HepG2 (cell line): ENCODE measurements around the gene STK11. TPM values are rescaled to one million over a fixed set of nuclear protein-coding genes. Genes with fewer than 3 reads are reported as not detected.
A peak's percentile ranks its signal among the peaks of the same experiment; 100 is the strongest.

Experiments used
- ARID2 ChIP-seq: sonication (generic); formaldehyde crosslinking; IDR thresholded peaks from 2 replicates; pipeline ENCODE4 v1.8.1; 2022; ENCODE audit warnings: mild to moderate bottlenecking, missing genetic modification reagents, borderline replicate concordance
- FOXC1 ChIP-seq: sonication (generic); formaldehyde crosslinking; IDR thresholded peaks from 2 replicates; pipeline ENCODE4 v1.8.0; 2022; ENCODE audit warnings: mild to moderate bottlenecking, missing genetic modification reagents, borderline replicate concordance
- GATAD1 ChIP-seq: IDR thresholded peaks from 2 replicates; pipeline ENCODE4 v1.6.1; 2016; ENCODE audit warnings: missing genetic modification reagents, missing compliant biosample characterization
- NFRKB ChIP-seq: fragments of 450-650 bp; IDR thresholded peaks from 2 replicates; pipeline ENCODE4 v1.6.1; 2017
- NRL ChIP-seq: sonication (generic); formaldehyde crosslinking; IDR thresholded peaks from 2 replicates; pipeline ENCODE4 v1.5.0; 2020; ENCODE audit warnings: missing genetic modification reagents, mild to moderate bottlenecking, moderate library complexity, borderline replicate concordance
- PAF1 ChIP-seq: IDR thresholded peaks from 2 replicates; pipeline ENCODE4 v1.6.1; 2016; ENCODE audit warnings: missing genetic modification reagents, missing compliant biosample characterization
- RFXAP ChIP-seq: sonication (generic); formaldehyde crosslinking; IDR thresholded peaks from 2 replicates; pipeline ENCODE4 v1.4.0; 2020; ENCODE audit warnings: missing genetic modification reagents, borderline replicate concordance
- SMYD3 ChIP-seq: sonication (generic); formaldehyde crosslinking; IDR thresholded peaks from 2 replicates; pipeline ENCODE4 v1.8.1; 2023; ENCODE audit warnings: mild to moderate bottlenecking, missing genetic modification reagents
- ZFP1 ChIP-seq: IDR thresholded peaks from 2 replicates; pipeline ENCODE4 v1.6.1; 2016
- ZNF12 ChIP-seq: sonication (generic); formaldehyde crosslinking; IDR thresholded peaks from 2 replicates; pipeline ENCODE4 v1.5.0; 2020; ENCODE audit warnings: missing genetic modification reagents
- ZNF224 ChIP-seq: sonication (generic); formaldehyde crosslinking; IDR thresholded peaks from 2 replicates; pipeline ENCODE4 v1.5.0; 2020; ENCODE audit warnings: mild to moderate bottlenecking, missing genetic modification reagents
- ZNF766 ChIP-seq: sonication (generic); formaldehyde crosslinking; IDR thresholded peaks from 2 replicates; pipeline ENCODE4 v1.5.0; 2020; ENCODE audit warnings: missing genetic modification reagents, borderline replicate concordance
- polyA plus RNA-seq, 8 experiments: library from polyadenylated mRNA; depleted of rRNA in 3 of 8; stranded (reverse) in 7 of 8; unstranded in 1 of 8; fragments of >200 nt; fragmentation: Illumina TruSeq in 4 of 8; extraction: Trizol in 4 of 8; gene quantifications; 2 replicates each; pipeline versions ENCODE4 v1.2.1 to v1.2.3, GENCODE V29; 2011 to 2016; ENCODE audit warnings: low read depth in 4 of 8, missing spikeins in 1 of 8, mixed read lengths in 1 of 8; ENCODE audit not compliant: insufficient read depth in 1 of 8
- total RNA-seq, 5 experiments: library from RNA; depleted of rRNA; stranded (reverse); fragments of >200 nt; fragmentation: Illumina TruSeq; extraction: Trizol; gene quantifications; 2 replicates each; pipeline ENCODE4 v1.2.3, GENCODE V29; 2016; ENCODE audit warnings: low read depth in 1 of 5
- TF ChIP-seq, protein P1 (sequence below): IDR thresholded peaks from 2 replicates; pipeline ENCODE4 v1.4.0; 2020; ENCODE audit warnings: mild to moderate bottlenecking, missing genetic modification reagents
- TF ChIP-seq, protein P2 (sequence below): IDR thresholded peaks from 2 replicates; pipeline ENCODE4 v1.6.1; 2016; ENCODE audit warnings: low read depth
- TF ChIP-seq, protein P3 (sequence below): IDR thresholded peaks from 2 replicates; pipeline ENCODE4 v1.6.1; 2016
- TF ChIP-seq, protein P4 (sequence below): sonication (generic); formaldehyde crosslinking; conservative IDR thresholded peaks from 2 replicates; pipeline ENCODE4 v1.4.0; 2020; ENCODE audit warnings: missing genetic modification reagents
- TF ChIP-seq, protein P5 (sequence below): sonication (generic); formaldehyde crosslinking; IDR thresholded peaks from 2 replicates; pipeline ENCODE4 v1.5.0; 2020; ENCODE audit warnings: mild to moderate bottlenecking, missing genetic modification reagents
- TF ChIP-seq, protein P6 (sequence below): sonication (generic); formaldehyde crosslinking; IDR thresholded peaks from 2 replicates; pipeline ENCODE4 v1.4.0; 2020; ENCODE audit warnings: mild to moderate bottlenecking, missing genetic modification reagents

Gene STK11
- total and polyA plus RNA-seq, 2 of the 13 experiments (the other 11 are each of a cell fraction or from before 2014, with no cell fraction given) = 27.5 to 43.6 TPM

DNA sequence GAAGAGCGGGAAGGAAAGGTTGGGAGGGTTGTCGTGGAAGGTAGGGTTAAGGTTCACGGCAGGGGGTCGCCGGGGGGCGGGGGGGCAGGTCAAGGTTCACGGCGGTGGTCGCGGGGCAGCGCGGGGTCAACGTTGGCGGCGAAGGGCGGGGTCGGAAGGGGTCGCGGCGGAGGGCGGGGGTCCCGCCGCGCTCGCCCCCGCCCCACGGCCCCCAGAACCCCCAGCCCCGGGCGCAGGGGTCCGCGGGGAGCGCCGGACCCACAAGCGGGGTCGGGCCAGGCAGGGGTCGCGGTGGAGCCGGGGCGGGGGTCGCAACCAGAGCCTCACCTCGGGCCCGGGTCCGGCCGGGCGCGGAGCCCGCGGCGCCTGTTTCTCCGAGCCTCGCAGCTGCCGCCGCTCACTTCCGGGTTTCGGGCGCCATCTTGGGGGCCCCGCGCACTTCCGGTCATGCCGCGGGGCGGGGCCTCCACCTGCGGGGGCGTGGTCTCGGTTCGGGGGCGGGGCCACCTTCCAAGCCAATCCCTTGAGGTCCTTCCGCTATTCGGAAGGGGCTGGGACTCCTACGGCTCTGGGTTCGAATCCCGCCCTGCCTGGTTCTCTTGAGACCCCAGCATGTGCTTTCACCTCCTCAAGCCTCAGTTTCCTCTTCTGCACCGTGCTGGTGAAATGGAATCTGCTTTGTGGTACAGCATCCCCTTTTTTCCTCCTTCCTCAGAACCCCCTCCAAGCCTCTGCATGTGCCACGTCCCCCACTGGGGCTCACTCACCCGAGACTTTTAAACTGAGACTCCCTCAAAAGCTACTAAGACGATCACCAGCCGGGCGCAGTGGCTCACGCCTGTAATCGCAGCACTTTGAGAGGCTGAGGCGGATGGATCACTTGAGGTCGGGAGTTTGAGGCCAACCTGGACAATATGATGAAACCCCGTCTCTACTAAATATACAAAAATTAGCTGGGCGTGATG, 31.5 kb upstream of the STK11 start, which contains the start of gene SBNO2 (continued):
- TF ChIP-seq, protein P1, sequence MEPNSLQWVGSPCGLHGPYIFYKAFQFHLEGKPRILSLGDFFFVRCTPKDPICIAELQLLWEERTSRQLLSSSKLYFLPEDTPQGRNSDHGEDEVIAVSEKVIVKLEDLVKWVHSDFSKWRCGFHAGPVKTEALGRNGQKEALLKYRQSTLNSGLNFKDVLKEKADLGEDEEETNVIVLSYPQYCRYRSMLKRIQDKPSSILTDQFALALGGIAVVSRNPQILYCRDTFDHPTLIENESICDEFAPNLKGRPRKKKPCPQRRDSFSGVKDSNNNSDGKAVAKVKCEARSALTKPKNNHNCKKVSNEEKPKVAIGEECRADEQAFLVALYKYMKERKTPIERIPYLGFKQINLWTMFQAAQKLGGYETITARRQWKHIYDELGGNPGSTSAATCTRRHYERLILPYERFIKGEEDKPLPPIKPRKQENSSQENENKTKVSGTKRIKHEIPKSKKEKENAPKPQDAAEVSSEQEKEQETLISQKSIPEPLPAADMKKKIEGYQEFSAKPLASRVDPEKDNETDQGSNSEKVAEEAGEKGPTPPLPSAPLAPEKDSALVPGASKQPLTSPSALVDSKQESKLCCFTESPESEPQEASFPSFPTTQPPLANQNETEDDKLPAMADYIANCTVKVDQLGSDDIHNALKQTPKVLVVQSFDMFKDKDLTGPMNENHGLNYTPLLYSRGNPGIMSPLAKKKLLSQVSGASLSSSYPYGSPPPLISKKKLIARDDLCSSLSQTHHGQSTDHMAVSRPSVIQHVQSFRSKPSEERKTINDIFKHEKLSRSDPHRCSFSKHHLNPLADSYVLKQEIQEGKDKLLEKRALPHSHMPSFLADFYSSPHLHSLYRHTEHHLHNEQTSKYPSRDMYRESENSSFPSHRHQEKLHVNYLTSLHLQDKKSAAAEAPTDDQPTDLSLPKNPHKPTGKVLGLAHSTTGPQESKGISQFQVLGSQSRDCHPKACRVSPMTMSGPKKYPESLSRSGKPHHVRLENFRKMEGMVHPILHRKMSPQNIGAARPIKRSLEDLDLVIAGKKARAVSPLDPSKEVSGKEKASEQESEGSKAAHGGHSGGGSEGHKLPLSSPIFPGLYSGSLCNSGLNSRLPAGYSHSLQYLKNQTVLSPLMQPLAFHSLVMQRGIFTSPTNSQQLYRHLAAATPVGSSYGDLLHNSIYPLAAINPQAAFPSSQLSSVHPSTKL (CRISPR knock-in tag) = 0 out of 2 replicates have a peak, but pooled peaks have one; percentile 6
- TF ChIP-seq ZNF224 (CRISPR knock-in tag) (no peak), GATAD1 (CRISPR knock-in tag) (peak; percentile 69), NFRKB (no peak), ZNF766 (0 out of 2 replicates have a peak, but pooled peaks have one; percentile 29), ARID2 (no peak), RFXAP (CRISPR knock-in tag) (no peak), ZFP1 (CRISPR knock-in tag) (no peak), PAF1 (CRISPR knock-in tag) (no peak), NRL (CRISPR knock-in tag) (peak; percentile 70; the same call in 1 of the 2 replicates), FOXC1 (CRISPR knock-in tag) (no peak), ZNF12 (CRISPR knock-in tag) (no peak), SMYD3 (CRISPR knock-in tag) (no peak)
- TF ChIP-seq, protein P2, sequence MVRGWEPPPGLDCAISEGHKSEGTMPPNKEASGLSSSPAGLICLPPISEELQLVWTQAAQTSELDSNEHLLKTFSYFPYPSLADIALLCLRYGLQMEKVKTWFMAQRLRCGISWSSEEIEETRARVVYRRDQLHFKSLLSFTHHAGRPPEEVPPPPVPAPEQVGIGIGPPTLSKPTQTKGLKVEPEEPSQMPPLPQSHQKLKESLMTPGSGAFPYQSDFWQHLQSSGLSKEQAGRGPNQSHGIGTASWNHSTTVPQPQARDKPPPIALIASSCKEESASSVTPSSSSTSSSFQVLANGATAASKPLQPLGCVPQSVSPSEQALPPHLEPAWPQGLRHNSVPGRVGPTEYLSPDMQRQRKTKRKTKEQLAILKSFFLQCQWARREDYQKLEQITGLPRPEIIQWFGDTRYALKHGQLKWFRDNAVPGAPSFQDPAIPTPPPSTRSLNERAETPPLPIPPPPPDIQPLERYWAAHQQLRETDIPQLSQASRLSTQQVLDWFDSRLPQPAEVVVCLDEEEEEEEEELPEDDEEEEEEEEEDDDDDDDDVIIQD (CRISPR knock-in tag) = no peak
- TF ChIP-seq, protein P3, sequence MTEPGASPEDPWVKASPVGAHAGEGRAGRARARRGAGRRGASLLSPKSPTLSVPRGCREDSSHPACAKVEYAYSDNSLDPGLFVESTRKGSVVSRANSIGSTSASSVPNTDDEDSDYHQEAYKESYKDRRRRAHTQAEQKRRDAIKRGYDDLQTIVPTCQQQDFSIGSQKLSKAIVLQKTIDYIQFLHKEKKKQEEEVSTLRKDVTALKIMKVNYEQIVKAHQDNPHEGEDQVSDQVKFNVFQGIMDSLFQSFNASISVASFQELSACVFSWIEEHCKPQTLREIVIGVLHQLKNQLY (CRISPR knock-in tag) = 0 out of 2 replicates have a peak, but pooled peaks have one; percentile 12
- TF ChIP-seq, protein P4, sequence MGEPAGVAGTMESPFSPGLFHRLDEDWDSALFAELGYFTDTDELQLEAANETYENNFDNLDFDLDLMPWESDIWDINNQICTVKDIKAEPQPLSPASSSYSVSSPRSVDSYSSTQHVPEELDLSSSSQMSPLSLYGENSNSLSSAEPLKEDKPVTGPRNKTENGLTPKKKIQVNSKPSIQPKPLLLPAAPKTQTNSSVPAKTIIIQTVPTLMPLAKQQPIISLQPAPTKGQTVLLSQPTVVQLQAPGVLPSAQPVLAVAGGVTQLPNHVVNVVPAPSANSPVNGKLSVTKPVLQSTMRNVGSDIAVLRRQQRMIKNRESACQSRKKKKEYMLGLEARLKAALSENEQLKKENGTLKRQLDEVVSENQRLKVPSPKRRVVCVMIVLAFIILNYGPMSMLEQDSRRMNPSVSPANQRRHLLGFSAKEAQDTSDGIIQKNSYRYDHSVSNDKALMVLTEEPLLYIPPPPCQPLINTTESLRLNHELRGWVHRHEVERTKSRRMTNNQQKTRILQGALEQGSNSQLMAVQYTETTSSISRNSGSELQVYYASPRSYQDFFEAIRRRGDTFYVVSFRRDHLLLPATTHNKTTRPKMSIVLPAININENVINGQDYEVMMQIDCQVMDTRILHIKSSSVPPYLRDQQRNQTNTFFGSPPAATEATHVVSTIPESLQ (CRISPR knock-in tag) = no peak
- TF ChIP-seq, protein P5, sequence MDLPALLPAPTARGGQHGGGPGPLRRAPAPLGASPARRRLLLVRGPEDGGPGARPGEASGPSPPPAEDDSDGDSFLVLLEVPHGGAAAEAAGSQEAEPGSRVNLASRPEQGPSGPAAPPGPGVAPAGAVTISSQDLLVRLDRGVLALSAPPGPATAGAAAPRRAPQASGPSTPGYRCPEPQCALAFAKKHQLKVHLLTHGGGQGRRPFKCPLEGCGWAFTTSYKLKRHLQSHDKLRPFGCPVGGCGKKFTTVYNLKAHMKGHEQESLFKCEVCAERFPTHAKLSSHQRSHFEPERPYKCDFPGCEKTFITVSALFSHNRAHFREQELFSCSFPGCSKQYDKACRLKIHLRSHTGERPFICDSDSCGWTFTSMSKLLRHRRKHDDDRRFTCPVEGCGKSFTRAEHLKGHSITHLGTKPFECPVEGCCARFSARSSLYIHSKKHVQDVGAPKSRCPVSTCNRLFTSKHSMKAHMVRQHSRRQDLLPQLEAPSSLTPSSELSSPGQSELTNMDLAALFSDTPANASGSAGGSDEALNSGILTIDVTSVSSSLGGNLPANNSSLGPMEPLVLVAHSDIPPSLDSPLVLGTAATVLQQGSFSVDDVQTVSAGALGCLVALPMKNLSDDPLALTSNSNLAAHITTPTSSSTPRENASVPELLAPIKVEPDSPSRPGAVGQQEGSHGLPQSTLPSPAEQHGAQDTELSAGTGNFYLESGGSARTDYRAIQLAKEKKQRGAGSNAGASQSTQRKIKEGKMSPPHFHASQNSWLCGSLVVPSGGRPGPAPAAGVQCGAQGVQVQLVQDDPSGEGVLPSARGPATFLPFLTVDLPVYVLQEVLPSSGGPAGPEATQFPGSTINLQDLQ (CRISPR knock-in tag) = no peak
- TF ChIP-seq, protein P6, sequence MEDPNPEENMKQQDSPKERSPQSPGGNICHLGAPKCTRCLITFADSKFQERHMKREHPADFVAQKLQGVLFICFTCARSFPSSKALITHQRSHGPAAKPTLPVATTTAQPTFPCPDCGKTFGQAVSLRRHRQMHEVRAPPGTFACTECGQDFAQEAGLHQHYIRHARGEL (CRISPR knock-in tag) = no peak
